Smooth muscle cell (in vitro differentiated cells): ENCODE measurements around the gene RGL1. TPM values are rescaled to one million over a fixed set of nuclear protein-coding genes. Genes with fewer than 3 reads are reported as not detected.

Source experiments
- DNase-seq: peaks from one replicate; lab custom pipeline; 2025; ENCODE audit not compliant: unreplicated experiment; lab: John Stamatoyannopoulos, UW
- H2AFZ ChIP-seq: fragments of 200-600 bp; sonication (generic); 2 replicates; pipeline ENCODE4 v1.6.0; 2016; ENCODE audit warnings: antibody characterized with exemption, low read depth, mild to moderate bottlenecking
- H3F3A ChIP-seq: fragments of 200-600 bp; sonication (generic); 2 replicates; pipeline ENCODE4 v1.6.0; 2017; ENCODE audit warnings: antibody characterized with exemption, low read depth
- H3K27ac ChIP-seq: fragments of 200-600 bp; sonication (generic); 2 replicates; pipeline ENCODE4 v1.5.1; 2016; ENCODE audit warnings: low read depth, mild to moderate bottlenecking
- H3K27me3 ChIP-seq: fragments of 200-600 bp; sonication (generic); 2 replicates; pipeline ENCODE4 v1.6.1; 2016; ENCODE audit warnings: low read depth, mild to moderate bottlenecking
- H3K36me3 ChIP-seq: fragments of 200-600 bp; sonication (generic); 2 replicates; pipeline ENCODE4 v1.5.1; 2016; ENCODE audit warnings: low read depth
- H3K4me1 ChIP-seq: fragments of 200-600 bp; sonication (generic); 2 replicates; pipeline ENCODE4 v1.5.1; 2016; ENCODE audit warnings: low read depth
- H3K4me2 ChIP-seq: fragments of 200-600 bp; sonication (generic); 2 replicates; pipeline ENCODE4 v1.6.0; 2016; ENCODE audit warnings: mild to moderate bottlenecking
- H3K4me3 ChIP-seq: fragments of 200-600 bp; sonication (generic); 2 replicates; pipeline ENCODE4 v1.5.1; 2016; ENCODE audit warnings: mild to moderate bottlenecking
- H3K79me2 ChIP-seq: fragments of 200-600 bp; sonication (generic); 2 replicates; pipeline ENCODE4 v1.6.0; 2016; ENCODE audit warnings: low read depth, mild to moderate bottlenecking
- H3K9ac ChIP-seq: fragments of 200-600 bp; sonication (generic); 2 replicates; pipeline ENCODE4 v1.6.0; 2016; ENCODE audit warnings: low read depth
- H3K9me3 ChIP-seq: fragments of 200-600 bp; sonication (generic); replicated peaks from 2 replicates; pipeline ENCODE4 v1.5.1; 2016; ENCODE audit warnings: low read depth
- H4K20me1 ChIP-seq: fragments of 200-600 bp; sonication (generic); 2 replicates; pipeline ENCODE4 v1.6.0; 2016; ENCODE audit warnings: low read depth
- WGBS: methylation state at CpG from one replicate; pipeline ENCODE4 v1.1.7; 2016; ENCODE audit warnings: low lambda C conversion rate; 5-methylcytosine and 5-hydroxymethylcytosine counted together
- polyA plus RNA-seq: library from polyadenylated mRNA; unstranded; fragments of >200 nt; fragmentation: Nextera tagmentation; extraction: Ambion mirVana; gene quantifications from 2 replicates; pipeline ENCODE4 v1.2.1, GENCODE V29; 2016
- total RNA-seq: library from RNA; depleted of rRNA; stranded (reverse); fragments of >200 nt; gene quantifications from 2 replicates; pipeline ENCODE4 v1.2.3, GENCODE V29; 2014
- TF ChIP-seq, protein P1 (sequence below): fragments of 200-600 bp; sonication (generic); IDR thresholded peaks from 2 replicates; pipeline ENCODE4 v1.5.1; 2017; ENCODE audit warnings: borderline replicate concordance, mild to moderate bottlenecking, antibody characterized with exemption; ENCODE audit not compliant: insufficient read depth, poor library complexity, severe bottlenecking

The RGL1 gene
- total and polyA plus RNA-seq, 2 experiments from 2014 or later, result 21.1 to 21.4 TPM

DNA sequence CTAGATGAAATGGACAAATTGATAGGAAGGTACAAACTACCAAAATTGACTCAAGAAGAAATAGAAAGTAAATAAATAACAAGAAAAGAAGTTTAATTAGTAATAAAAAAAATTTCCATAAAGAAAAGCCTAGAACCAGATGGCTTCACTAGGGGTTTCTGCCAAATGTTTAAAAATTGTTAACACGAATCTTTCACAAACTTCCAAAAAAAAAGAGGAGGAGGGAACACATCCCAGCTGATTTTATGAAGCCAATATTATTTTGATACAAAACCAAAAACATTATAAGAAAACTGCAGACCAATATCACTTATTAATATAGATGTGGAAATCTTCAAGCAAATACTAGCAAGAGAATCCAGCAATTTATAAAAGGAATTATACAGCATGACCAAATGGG lies 143.1 kb downstream of the RGL1 start:
- H3K9me3 ChIP-seq, result no peaks in the 10 kb centered on the region
- no peak overlapping the region for H3K4me3 ChIP-seq
- no peak overlapping the region for H3K9ac ChIP-seq
- no peak overlapping the region for H2AFZ ChIP-seq
- 85% methylated on average over 1 of the region's 1 CpG for WGBS
- no peak overlapping the region for H3K4me2 ChIP-seq
- no peaks in the 10 kb centered on the region for H3K36me3 ChIP-seq
- H3K79me2 ChIP-seq, result no peaks in the 10 kb centered on the region
- no peaks in the 10 kb centered on the region for H4K20me1 ChIP-seq
- DNase-seq, result no peak
- H3K27ac ChIP-seq, result no peak overlapping the region
- H3F3A ChIP-seq, result peaks cover 2% of the 10 kb centered on the region
- H3K27me3 ChIP-seq, result no peaks in the 10 kb centered on the region
- peaks cover 36% of the 10 kb centered on the region for H3K4me1 ChIP-seq
- TF ChIP-seq, protein P1, sequence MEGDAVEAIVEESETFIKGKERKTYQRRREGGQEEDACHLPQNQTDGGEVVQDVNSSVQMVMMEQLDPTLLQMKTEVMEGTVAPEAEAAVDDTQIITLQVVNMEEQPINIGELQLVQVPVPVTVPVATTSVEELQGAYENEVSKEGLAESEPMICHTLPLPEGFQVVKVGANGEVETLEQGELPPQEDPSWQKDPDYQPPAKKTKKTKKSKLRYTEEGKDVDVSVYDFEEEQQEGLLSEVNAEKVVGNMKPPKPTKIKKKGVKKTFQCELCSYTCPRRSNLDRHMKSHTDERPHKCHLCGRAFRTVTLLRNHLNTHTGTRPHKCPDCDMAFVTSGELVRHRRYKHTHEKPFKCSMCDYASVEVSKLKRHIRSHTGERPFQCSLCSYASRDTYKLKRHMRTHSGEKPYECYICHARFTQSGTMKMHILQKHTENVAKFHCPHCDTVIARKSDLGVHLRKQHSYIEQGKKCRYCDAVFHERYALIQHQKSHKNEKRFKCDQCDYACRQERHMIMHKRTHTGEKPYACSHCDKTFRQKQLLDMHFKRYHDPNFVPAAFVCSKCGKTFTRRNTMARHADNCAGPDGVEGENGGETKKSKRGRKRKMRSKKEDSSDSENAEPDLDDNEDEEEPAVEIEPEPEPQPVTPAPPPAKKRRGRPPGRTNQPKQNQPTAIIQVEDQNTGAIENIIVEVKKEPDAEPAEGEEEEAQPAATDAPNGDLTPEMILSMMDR, result no peak

DNA sequence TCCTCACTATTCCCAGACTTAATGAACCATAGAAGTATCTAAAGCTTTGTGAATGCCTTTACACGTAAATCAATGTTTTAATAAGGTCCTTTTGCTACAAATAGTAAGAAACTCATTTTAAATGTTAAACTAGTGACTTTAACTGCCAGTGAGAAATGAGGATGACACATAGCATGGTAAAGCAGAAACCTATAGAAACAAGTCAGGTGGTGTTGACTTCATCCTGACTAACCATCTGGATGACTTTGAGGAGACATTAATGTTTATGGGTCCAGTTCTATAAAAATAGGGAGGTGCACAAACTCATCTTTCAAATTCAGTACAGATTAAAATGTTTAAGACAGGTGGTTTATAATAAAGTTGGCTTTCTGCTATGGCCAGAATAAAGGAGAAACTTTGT lies 147.2 kb downstream of the RGL1 start:
- Histone ChIP-seq H3K9ac (no peak overlapping the region), H3K36me3 (no peaks in the 10 kb centered on the region), H2AFZ (no peak overlapping the region), H3K4me3 (no peak overlapping the region), H3K27ac (no peak overlapping the region), H3F3A (peaks cover 7% of the 10 kb centered on the region), H3K4me2 (no peak overlapping the region), H3K27me3 (no peaks in the 10 kb centered on the region), H4K20me1 (no peaks in the 10 kb centered on the region), H3K79me2 (no peaks in the 10 kb centered on the region), H3K4me1 (no peaks in the 10 kb centered on the region), H3K9me3 (no peaks in the 10 kb centered on the region)
- no peak for DNase-seq
- TF ChIP-seq, protein P1, result no peak
- 97% methylated on average over 1 of the region's 1 CpG for WGBS

DNA sequence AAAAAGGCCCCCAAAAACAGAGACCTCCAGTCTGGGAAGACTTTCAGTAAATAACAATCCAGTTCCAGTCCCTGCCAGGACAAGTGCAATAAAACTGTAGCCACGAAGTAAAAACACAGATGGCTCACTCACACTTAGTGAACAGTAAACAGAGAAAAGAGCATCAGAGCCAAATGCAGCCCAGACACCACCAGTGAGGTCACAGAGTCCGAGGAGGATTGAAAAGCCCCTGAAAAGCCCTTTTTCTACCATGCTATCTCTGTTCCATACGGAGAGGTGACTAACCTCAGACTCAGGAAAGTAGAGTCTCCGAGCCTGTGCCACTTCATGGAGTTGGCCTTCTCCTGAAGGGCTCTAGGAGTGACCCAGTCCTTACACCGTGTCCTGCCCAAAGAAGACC lies 148.1 kb downstream of the RGL1 start:
- Histone ChIP-seq H3K4me2 (no peak overlapping the region), H3K9me3 (no peaks in the 10 kb centered on the region), H3K36me3 (no peaks in the 10 kb centered on the region), H3K79me2 (no peaks in the 10 kb centered on the region), H2AFZ (peak overlapping the region; percentile 17), H3K4me3 (no peak overlapping the region), H3F3A (peaks cover 7% of the 10 kb centered on the region), H4K20me1 (no peaks in the 10 kb centered on the region), H3K9ac (no peak overlapping the region), H3K27ac (no peak overlapping the region), H3K4me1 (no peaks in the 10 kb centered on the region), H3K27me3 (no peaks in the 10 kb centered on the region)
- DNase-seq, result no peak
- 26% methylated on average over 5 of the region's 5 CpGs for WGBS
- TF ChIP-seq, protein P1, result no peak

DNA sequence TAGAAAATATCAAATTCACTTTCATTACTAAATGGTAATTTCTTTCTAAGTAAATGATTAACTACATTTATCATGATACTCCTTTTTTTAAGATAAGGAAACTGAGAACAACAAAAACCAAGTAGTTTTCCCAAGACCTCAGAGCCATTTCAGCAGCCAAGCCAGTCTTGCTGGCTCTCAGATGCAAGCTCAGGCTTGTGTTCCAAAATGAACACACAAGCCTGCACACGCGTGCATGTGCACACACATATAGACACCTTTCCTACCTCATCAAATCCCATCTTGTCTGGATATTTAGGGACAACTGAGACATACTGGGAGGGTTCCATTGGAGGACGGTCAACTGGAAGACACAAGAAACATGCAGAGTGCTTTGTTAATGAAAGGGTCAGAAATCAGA lies 149.6 kb downstream of the RGL1 start:
- no peaks in the 10 kb centered on the region for H3K27me3 ChIP-seq
- no peak for DNase-seq
- no peaks in the 10 kb centered on the region for H3K9me3 ChIP-seq
- no peaks in the 10 kb centered on the region for H3K36me3 ChIP-seq
- H3K79me2 ChIP-seq, result no peaks in the 10 kb centered on the region
- no peak overlapping the region for H3K9ac ChIP-seq
- H4K20me1 ChIP-seq, result no peaks in the 10 kb centered on the region
- no peak overlapping the region for H2AFZ ChIP-seq
- H3K4me3 ChIP-seq, result no peak overlapping the region
- H3K4me2 ChIP-seq, result no peak overlapping the region
- WGBS, result 87% methylated on average over 3 of the region's 3 CpGs
- H3K4me1 ChIP-seq, result no peaks in the 10 kb centered on the region
- TF ChIP-seq, protein P1, result no peak
- H3K27ac ChIP-seq, result no peak overlapping the region
- peaks cover 7% of the 10 kb centered on the region for H3F3A ChIP-seq
